ENCODE data around the gene ABCC9.

GRCh38 chr12:21757735-21758134, 183.5 kb downstream of the ABCC9 start:
- TF ChIP-seq EP300 (IDR thresholded peaks at IDR 0.05) = no peak
- no peak for TF ChIP-seq CTCF (IDR thresholded peaks at IDR 0.05)
- no peak for TF ChIP-seq POLR2A (IDR thresholded peaks at IDR 0.05)
- no peak for TF ChIP-seq POLR2AphosphoS5 (IDR thresholded peaks at IDR 0.05)
